ENCODE data around the gene PCDH9.

The PCDH9 gene

GRCh38 chr13:66875264-66875663 lies 354.9 kb downstream of the PCDH9 start:
- Histone ChIP-seq H3K4me2 (ENCODE audit: low read depth, low read length, poor library complexity, severe bottlenecking) (no peak overlapping the region), H3K9ac (ENCODE audit: low read length) (no peak overlapping the region), H3F3A (ENCODE audit: insufficient read depth) (no peaks in the 10 kb centered on the region), H3K9me2 (replicated peaks; ENCODE audit: insufficient read depth, low read length) (no peaks in the 10 kb centered on the region), H4K20me1 (ENCODE audit: low read depth, low read length) (no peaks in the 10 kb centered on the region), H3K27me3 (ENCODE audit: low read length) (no peaks in the 10 kb centered on the region), H2AFZ (ENCODE audit: low read depth, low read length, severe bottlenecking) (peak overlapping the region; percentile 3), H3K4me3 (ENCODE audit: insufficient read depth, low read length, poor library complexity, severe bottlenecking) (no peak overlapping the region), H3K27ac (ENCODE audit: low read depth, low read length) (no peak overlapping the region), H3K9me3 (ENCODE audit: insufficient read depth, low read length) (no peaks in the 10 kb centered on the region), H3K79me2 (ENCODE audit: insufficient read depth, low read length) (no peaks in the 10 kb centered on the region), H3K36me3 (ENCODE audit: low read length) (peaks cover 2% of the 10 kb centered on the region; the same call in 1 of the 2 replicates)
- no peak for TF ChIP-seq EZH2phosphoT487 (conservative IDR thresholded peaks at IDR 0.05; ENCODE audit: low read length)

GRCh38 chr13:66864627-66865026 lies 365.5 kb downstream of the PCDH9 start:
- TF ChIP-seq EZH2phosphoT487 (conservative IDR thresholded peaks at IDR 0.05; ENCODE audit: low read length) (no peak), CTCF (IDR thresholded peaks at IDR 0.05; ENCODE audit: insufficient read depth, low read length, poor library complexity, severe bottlenecking) (no peak)
- H3K27ac ChIP-seq (ENCODE audit: low read depth, low read length), result no peak overlapping the region

GRCh38 chr13:66860878-66861417 lies 369.2 kb downstream of the PCDH9 start:
- Histone ChIP-seq H2AFZ (ENCODE audit: low read depth, low read length, severe bottlenecking) (no peak overlapping the region), H3K27me3 (ENCODE audit: low read length) (no peaks in the 10 kb centered on the region), H3K9me2 (replicated peaks; ENCODE audit: insufficient read depth, low read length) (no peaks in the 10 kb centered on the region), H3K79me2 (ENCODE audit: insufficient read depth, low read length) (no peaks in the 10 kb centered on the region), H3K9me3 (ENCODE audit: insufficient read depth, low read length) (no peaks in the 10 kb centered on the region), H3F3A (ENCODE audit: insufficient read depth) (0 out of 2 replicates have a peak, but pooled peaks cover 6% of the 10 kb centered on the region), H3K4me2 (ENCODE audit: low read depth, low read length, poor library complexity, severe bottlenecking) (no peak overlapping the region), H3K4me3 (ENCODE audit: insufficient read depth, low read length, poor library complexity, severe bottlenecking) (no peak overlapping the region), H3K9ac (ENCODE audit: low read length) (no peak overlapping the region), H3K27ac (ENCODE audit: low read depth, low read length) (no peak overlapping the region), H3K36me3 (ENCODE audit: low read length) (no peaks in the 10 kb centered on the region), H4K20me1 (ENCODE audit: low read depth, low read length) (no peaks in the 10 kb centered on the region)
- TF ChIP-seq EZH2phosphoT487 (conservative IDR thresholded peaks at IDR 0.05; ENCODE audit: low read length), result no peak
- TF ChIP-seq CTCF (IDR thresholded peaks at IDR 0.05; ENCODE audit: insufficient read depth, low read length, poor library complexity, severe bottlenecking), result no peak

More at GRCh38 chr13:66864627-66865026, 365.5 kb downstream of the PCDH9 start:
- Histone ChIP-seq H3K79me2 (ENCODE audit: insufficient read depth, low read length) (no peaks in the 10 kb centered on the region), H3K9me2 (replicated peaks; ENCODE audit: insufficient read depth, low read length) (no peaks in the 10 kb centered on the region), H3K9me3 (ENCODE audit: insufficient read depth, low read length) (no peaks in the 10 kb centered on the region), H3F3A (ENCODE audit: insufficient read depth) (0 out of 2 replicates have a peak, but pooled peaks cover 4% of the 10 kb centered on the region), H3K27me3 (ENCODE audit: low read length) (no peaks in the 10 kb centered on the region), H3K4me3 (ENCODE audit: insufficient read depth, low read length, poor library complexity, severe bottlenecking) (no peak overlapping the region), H3K4me2 (ENCODE audit: low read depth, low read length, poor library complexity, severe bottlenecking) (peak overlapping the region; percentile 45), H2AFZ (ENCODE audit: low read depth, low read length, severe bottlenecking) (no peak overlapping the region), H3K9ac (ENCODE audit: low read length) (no peak overlapping the region), H3K36me3 (ENCODE audit: low read length) (no peaks in the 10 kb centered on the region), H4K20me1 (ENCODE audit: low read depth, low read length) (no peaks in the 10 kb centered on the region)

Data from SU-DHL-6 (cell line).